VCaP (cell line): ENCODE measurements around the gene FCER1A.
"Not testable (repeated sequence)": the region's sequence is repeated elsewhere in the genome, so short reads cannot be mapped to it uniquely, and the experiment has no call there.

Source experiments
- H3K27ac ChIP-seq: fragments of 450-650 bp; 2 replicates; pipeline ENCODE4 v1.5.1; 2017
- CTCF ChIP-seq: fragments of 450-650 bp; conservative IDR thresholded peaks from 2 replicates; pipeline ENCODE4 v1.5.1; 2017; ENCODE audit warnings: mild to moderate bottlenecking, moderate library complexity

FCER1A gene

GRCh38 chr1:159315381-159315780, 13.2 kb downstream of the FCER1A start:
- no peak for TF ChIP-seq CTCF
- H3K27ac ChIP-seq = no peak overlapping the region

DNA sequence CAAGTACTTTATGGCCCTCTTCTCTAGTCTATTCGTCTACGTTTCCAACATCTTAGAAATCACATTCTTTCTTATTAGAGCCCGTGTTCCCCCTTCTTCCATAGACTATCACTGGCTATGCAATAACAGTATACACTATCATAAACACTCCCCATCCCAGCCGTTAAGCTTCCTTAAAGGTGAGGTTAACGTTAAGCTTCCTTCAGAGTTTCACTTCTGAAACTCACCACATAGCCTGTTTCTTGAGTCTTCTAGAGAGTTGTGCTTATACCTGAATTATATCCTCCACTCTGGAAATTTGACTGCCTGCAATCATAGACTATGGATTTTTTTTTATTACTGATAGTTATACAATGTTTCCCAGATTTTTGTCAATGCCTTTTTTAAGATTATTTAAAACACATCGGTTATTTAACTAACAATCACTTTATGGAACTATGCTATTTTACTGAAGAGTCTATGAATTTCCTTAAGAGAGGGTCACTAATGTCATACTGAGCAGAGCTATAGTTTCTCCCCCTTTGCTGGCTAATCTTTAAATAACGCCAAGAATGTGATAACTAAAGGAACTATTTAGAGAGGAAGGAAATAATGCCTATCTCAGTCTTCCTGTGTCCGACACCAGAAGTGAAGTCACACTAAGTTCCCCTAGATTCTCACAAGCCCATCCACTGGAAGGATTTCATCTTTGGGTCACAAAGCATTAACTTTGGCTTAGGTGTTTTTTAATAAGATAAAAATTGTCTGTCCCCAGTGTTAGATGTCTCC, 16.8 kb downstream of the FCER1A start:
- H3K27ac ChIP-seq = no peak overlapping the region
- no peak for TF ChIP-seq CTCF

DNA sequence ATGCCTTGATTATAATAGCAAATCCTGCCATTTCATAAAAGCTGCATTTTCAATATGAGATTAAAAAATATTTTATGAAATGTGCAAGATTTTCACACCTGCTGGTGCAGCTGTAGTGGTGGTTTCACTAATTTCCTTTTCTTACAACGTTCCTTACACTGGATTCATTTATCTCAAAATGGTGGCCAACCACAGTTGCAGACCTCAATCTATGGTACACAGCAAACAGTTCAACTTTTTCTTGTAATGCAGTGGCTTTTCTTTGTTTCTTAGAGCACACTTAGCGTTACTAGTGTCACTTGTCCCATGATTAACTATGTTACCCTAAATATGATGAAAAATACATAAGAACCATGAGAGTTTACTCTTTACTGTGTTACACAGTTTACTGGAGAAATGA, 32.7 kb downstream of the FCER1A start:
- no peak for TF ChIP-seq CTCF
- no peak overlapping the region for H3K27ac ChIP-seq

- TF ChIP-seq CTCF = no peak
- no peak overlapping the region for H3K27ac ChIP-seq
These were observed 35.9 kb downstream of the FCER1A start for GRCh38 chr1:159338018-159338417.

GRCh38 chr1:159339536-159339935, 37.4 kb downstream of the FCER1A start:
- H3K27ac ChIP-seq = no peak overlapping the region
- TF ChIP-seq CTCF = no peak

DNA sequence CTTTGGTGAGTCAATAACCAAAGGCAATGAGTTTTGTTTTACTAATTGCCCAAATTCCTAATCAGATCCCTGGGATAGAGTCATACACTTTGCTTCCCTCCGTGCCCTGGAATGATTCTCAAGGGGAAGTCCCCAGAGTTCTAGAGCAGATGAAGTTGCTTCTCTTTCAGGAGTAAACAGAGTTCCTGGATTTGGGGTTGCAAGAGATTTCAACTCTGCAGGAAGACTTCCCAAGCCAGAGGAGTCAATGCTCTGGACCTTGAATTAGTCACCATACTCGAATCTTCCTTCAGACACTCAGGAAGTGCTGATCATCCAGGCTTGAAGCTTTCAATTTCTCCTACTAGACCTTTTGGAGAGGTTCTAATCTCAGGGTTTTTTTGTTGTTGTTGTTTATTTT, 39.6 kb downstream of the FCER1A start:
- no peak for TF ChIP-seq CTCF
- H3K27ac ChIP-seq = no peak overlapping the region

GRCh38 chr1:159342761-159343425, 40.8 kb downstream of the FCER1A start:
- TF ChIP-seq CTCF = no peak
- no peak overlapping the region for H3K27ac ChIP-seq

DNA sequence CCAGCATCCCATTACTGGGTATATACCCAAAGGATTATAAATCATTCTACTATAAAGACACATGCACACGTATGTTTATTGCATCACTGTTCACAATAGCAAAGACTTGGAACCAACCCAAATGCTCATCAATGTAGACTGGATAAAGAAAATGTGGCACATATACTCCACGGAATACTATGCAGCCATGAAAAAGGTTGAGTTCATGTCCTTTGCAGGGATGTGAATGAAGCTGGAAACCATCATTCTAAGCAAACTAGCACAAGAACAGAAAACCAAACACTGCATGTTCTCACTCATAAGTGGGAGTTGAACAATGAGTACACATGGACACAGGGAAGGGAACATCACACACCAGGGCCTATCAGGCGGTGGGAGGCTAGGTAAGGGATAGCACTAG, 47.2 kb downstream of the FCER1A start:
- H3K27ac ChIP-seq = not testable (repeated sequence)
